Measurements from ENCODE around the gene THOC5.
A peak's percentile ranks its signal among the peaks of the same experiment; 100 is the strongest.

THOC5 gene

DNA sequence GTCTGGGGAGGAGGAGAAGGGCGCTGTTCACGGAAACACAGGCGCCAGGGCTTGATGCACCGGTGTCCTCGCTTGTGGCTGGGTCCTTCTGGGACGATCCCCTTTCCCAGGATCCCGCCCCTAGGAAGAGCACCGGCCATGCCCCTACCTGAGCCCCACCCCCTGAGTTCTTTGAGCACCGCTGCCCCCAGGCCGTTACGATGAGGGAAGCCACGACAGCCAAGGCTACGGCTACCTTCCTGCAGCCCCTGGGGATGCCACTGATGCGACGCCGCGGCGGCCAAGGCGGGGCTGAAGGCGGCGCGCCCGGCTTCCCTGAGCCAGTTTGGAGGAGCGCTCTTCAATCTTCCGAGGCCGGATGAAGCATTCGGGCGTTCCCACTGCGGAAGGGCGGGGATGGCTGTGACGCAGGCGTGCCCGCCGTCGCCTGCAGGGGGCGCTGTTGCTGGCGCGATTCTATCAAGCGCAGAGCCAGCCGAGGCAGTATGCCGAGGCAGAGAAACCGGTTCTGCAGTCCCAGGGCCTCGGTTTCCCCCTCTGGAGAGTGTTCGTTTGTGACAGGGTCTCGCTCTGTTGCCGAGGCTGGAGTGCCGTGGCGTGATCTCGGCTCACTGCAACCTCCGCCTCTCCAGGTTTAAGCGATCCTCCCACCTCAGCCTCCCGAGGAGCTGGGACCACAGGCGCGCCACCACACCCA is 83.2 kb downstream of the THOC5 start:
- peak; percentile 77 for DNase-seq

- no peak for DNase-seq
Observed at GRCh38 chr22:29469755-29470154, 83.8 kb downstream of the THOC5 start.

- no peak for DNase-seq
Observed at GRCh38 chr22:29464581-29464980, 89.0 kb downstream of the THOC5 start.

- DNase-seq: no peak
Observed at GRCh38 chr22:29463629-29464028, 89.9 kb downstream of the THOC5 start.

DNA sequence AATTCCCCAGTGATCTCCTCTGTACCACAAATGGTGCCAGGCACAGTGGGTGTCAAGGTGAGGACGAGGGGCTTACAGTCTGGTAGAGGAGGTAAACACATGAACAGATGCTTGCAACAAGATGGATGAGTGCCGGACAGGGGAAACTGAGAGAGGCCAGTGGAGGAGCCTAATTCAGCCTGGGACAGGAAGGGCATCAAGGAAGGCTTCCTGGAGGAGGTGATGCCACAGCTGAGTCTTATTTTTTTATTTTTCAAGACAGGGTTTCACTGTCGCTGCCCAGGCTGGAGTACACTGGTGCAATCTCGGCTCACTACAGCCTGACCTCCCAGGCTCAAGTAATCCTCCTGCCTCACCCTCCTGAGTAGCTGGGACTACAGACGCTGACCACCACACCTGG is 92.3 kb downstream of the THOC5 start:
- no peak for DNase-seq

DNA sequence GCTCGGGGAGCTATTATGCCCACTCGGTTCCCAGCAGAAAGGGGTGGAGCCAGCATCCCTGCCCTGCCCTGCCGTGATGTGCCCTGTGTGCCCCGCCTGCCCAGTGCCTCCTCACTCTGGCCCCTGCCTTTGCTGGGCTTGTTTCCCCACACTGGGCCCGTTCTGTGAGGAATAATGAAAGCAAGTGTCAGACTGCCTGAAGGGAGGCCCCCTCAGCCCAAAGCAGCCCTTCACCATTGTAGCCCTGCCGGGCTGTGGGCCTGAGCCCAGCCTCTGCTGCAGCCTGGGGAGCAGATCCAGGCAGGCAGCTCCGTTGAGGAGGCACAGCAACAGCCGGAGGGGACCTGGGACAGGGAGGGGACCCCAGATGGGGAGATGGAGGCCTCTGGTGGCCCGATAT is 93.8 kb downstream of the THOC5 start:
- DNase-seq: no peak

GRCh38 chr22:29458551-29458950 is 95.0 kb downstream of the THOC5 start:
- DNase-seq: no peak

DNA sequence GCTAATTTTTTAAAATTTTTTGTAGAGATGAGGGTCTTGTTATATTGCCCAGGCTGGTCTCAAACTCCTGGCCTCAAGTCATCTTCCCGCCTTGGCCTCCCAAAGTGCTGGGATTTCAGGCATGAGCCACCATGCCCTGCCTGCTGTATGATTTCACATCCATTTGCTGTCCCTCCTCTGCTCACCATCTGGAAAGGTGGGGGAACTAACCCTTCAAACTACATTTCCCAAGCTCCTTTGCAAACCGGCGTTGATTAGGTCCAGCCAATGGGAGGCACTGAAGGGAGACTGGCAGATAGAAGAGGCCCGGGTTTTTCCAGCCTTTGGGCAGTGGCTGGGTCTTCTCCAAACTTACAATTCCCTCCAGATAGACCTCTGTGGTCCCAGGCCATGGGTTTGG is 95.8 kb downstream of the THOC5 start:
- peak; percentile 81 for DNase-seq

GRCh38 chr22:29456211-29456671 is 97.3 kb downstream of the THOC5 start:
- DNase-seq: no peak
